ENCODE results near the gene DIDO1. TPM values are rescaled to one million over a fixed set of nuclear protein-coding genes. Genes with fewer than 3 reads are reported as not detected.

Gene DIDO1
- total RNA-seq, 4 donors from 2014 or later: 49.5 to 75.8 (median 66.5) TPM

GRCh38 chr20:62964700-62965099 is 38.4 kb upstream of the DIDO1 start:
- WGBS, 2 donors (ENCODE audit: low coverage in 1 of 2): 83 to 88% methylated on average over 7 to 12 of the region's 20 CpGs
- H3K4me1 ChIP-seq: no peaks in the 10 kb centered on the region
- no peak overlapping the region for H3K27ac ChIP-seq
- peaks cover 12% of the 10 kb centered on the region for H3K27me3 ChIP-seq
- H3K9me3 ChIP-seq: no peaks in the 10 kb centered on the region
- no peak for ATAC-seq
- H3K36me3 ChIP-seq: peaks cover 0 to 50% of the 10 kb centered on the region in 2 donors
- H3K4me3 ChIP-seq: no peak overlapping the region
- TF ChIP-seq CTCF (IDR thresholded peaks at IDR 0.05): no peak
- no peak for TF ChIP-seq EP300 (IDR thresholded peaks at IDR 0.05)
- no peak for TF ChIP-seq POLR2AphosphoS5 (IDR thresholded peaks at IDR 0.05)
- no peak for TF ChIP-seq POLR2A (IDR thresholded peaks at IDR 0.05)

GRCh38 chr20:62963614-62964397 is 37.5 kb upstream of the DIDO1 start:
- H3K4me3 ChIP-seq: no peak overlapping the region
- H3K9me3 ChIP-seq: no peaks in the 10 kb centered on the region
- ATAC-seq: no peak
- H3K36me3 ChIP-seq: peaks cover 0 to 50% of the 10 kb centered on the region in 2 donors
- H3K4me1 ChIP-seq: no peaks in the 10 kb centered on the region
- H3K27me3 ChIP-seq: peaks cover 3% of the 10 kb centered on the region
- WGBS, 2 donors (ENCODE audit: low coverage in 1 of 2): 100% methylated on average over 3 of the region's 32 CpGs; no CpG with 5 or more reads in 1 of the 2 donors
- TF ChIP-seq CTCF (IDR thresholded peaks at IDR 0.05) (no peak), POLR2A (IDR thresholded peaks at IDR 0.05) (no peak), EP300 (IDR thresholded peaks at IDR 0.05) (no peak), POLR2AphosphoS5 (IDR thresholded peaks at IDR 0.05) (no peak)
- H3K27ac ChIP-seq: no peak overlapping the region

GRCh38 chr20:62962891-62963613 is 36.7 kb upstream of the DIDO1 start:
- no peak for ATAC-seq
- no peak overlapping the region for H3K27ac ChIP-seq
- no peaks in the 10 kb centered on the region for H3K27me3 ChIP-seq
- 80% methylated on average over 4 of the region's 32 CpGs; no CpG with 5 or more reads in 1 of the 2 donors for WGBS, 2 donors (ENCODE audit: low coverage in 1 of 2)
- no peaks in the 10 kb centered on the region for H3K9me3 ChIP-seq
- H3K4me3 ChIP-seq: no peak overlapping the region
- H3K4me1 ChIP-seq: no peaks in the 10 kb centered on the region
- H3K36me3 ChIP-seq: peaks cover 0 to 56% of the 10 kb centered on the region in 2 donors
- no peak for TF ChIP-seq EP300 (IDR thresholded peaks at IDR 0.05)
- TF ChIP-seq POLR2A (IDR thresholded peaks at IDR 0.05): no peak
- TF ChIP-seq CTCF (IDR thresholded peaks at IDR 0.05): no peak
- no peak for TF ChIP-seq POLR2AphosphoS5 (IDR thresholded peaks at IDR 0.05)

- no peaks in the 10 kb centered on the region for H3K4me1 ChIP-seq
- no peaks in the 10 kb centered on the region for H3K9me3 ChIP-seq
- H3K27me3 ChIP-seq: no peaks in the 10 kb centered on the region
- no peak overlapping the region for H3K4me3 ChIP-seq
- no peak overlapping the region for H3K27ac ChIP-seq
- WGBS, 2 donors (ENCODE audit: low coverage in 1 of 2): 88 to 97% methylated on average over 6 to 8 of the region's 30 CpGs
- no peak for ATAC-seq
- TF ChIP-seq POLR2A (IDR thresholded peaks at IDR 0.05) (no peak), POLR2AphosphoS5 (IDR thresholded peaks at IDR 0.05) (no peak), EP300 (IDR thresholded peaks at IDR 0.05) (no peak), CTCF (IDR thresholded peaks at IDR 0.05) (no peak)
- H3K36me3 ChIP-seq: peaks cover 0 to 59% of the 10 kb centered on the region in 2 donors
These were observed 36.0 kb upstream of the DIDO1 start for GRCh38 chr20:62962221-62962879.
